NCI-H69 (cell line): Measurements from ENCODE around the gene CCDC9B.

Experiments
- DNase-seq: peaks from one replicate; lab custom pipeline; 2025; lab: John Stamatoyannopoulos, UW

Gene CCDC9B

GRCh38 chr15:40331026-40331425, 9.7 kb downstream of the CCDC9B start:
- DNase-seq, result no peak

DNA sequence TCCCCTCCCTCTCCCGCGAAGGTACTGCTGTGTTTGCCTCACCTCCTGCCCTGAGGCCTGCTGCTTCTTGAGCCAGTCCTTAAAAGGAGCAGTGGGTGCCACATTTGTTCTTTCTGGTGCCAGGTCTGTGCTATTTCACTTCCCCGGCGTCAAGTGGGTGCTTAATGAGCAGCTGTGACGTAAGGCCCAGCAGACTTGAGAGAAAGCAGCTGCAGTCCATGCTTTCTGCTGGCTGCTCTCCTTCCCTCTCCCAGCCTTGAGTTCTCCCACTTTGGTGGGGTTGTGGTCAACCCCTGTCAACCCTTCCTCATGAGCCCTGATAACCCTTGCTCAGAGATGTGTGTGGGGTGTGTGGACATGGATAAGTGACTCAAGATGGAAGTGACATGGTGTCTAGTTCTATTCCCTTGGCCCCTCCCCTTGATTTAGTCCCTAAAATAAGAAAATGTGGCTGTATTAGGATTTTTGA, 10.3 kb downstream of the CCDC9B start:
- DNase-seq, result peak; percentile 61

DNA sequence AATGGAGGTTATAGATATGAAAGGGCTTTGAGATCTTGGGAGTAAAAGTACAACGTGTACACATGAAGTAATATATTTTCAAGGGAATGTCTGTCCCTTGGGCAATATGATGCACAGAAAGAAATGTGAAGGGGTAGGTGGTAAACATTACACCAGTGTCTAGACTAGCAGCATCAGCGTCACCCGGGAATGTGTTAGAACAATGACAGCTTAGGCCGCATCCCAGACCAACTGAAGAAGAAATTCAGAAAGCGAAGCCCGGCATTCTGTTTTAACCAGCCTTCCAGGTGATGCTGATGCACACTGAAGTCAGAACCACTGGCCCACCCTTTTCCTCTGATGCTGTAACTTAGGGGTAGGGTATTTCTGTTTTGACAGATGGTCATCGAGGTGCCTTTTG, 10.9 kb downstream of the CCDC9B start:
- no peak for DNase-seq

- DNase-seq, result no peak
These were observed 12.0 kb downstream of the CCDC9B start for GRCh38 chr15:40328751-40329150.

DNA sequence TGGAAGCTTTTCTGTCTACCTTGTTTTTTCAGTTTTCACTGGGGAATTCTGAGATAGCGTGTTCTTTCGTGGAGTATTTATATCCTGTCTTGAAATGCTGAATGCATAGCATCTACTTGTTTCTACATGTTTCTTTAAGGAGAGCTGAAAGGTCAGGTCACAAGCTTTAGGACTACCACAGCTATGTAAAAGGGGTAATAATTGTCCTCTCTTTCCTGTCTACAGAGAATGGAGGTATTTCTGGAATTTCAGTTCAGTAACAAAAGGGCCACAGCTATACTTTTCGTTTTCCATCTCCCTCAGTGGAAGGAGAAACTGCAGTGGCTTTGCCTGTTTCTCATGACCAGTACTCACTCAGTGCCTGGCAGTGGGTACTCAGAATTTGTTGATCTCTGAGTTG, 12.6 kb downstream of the CCDC9B start:
- no peak for DNase-seq

GRCh38 chr15:40327457-40327856, 13.3 kb downstream of the CCDC9B start:
- no peak for DNase-seq

DNA sequence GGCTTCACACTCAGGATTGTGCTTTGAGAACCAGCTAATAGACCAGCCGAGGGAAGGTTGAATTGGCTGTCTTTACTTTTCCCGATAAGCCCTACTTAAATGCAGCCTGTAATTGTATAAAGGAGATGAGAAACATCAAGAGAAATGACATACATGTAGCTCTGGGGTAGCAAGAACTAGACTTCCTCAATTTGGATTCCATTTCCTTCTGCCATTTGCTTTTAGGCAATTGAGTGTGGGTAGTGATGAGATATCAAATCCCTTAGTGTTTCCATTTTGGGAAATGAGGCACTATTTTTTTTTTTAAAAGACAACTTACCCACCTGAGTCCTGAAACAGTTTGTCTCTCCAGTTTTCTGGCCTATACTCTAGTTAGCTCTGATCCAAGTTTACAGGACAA, 15.0 kb downstream of the CCDC9B start:
- no peak for DNase-seq

- DNase-seq, result peak; percentile 24
These were observed 15.6 kb downstream of the CCDC9B start for GRCh38 chr15:40325188-40325587.

GRCh38 chr15:40323953-40324937, 16.5 kb downstream of the CCDC9B start:
- DNase-seq, result peak; percentile 57

DNA sequence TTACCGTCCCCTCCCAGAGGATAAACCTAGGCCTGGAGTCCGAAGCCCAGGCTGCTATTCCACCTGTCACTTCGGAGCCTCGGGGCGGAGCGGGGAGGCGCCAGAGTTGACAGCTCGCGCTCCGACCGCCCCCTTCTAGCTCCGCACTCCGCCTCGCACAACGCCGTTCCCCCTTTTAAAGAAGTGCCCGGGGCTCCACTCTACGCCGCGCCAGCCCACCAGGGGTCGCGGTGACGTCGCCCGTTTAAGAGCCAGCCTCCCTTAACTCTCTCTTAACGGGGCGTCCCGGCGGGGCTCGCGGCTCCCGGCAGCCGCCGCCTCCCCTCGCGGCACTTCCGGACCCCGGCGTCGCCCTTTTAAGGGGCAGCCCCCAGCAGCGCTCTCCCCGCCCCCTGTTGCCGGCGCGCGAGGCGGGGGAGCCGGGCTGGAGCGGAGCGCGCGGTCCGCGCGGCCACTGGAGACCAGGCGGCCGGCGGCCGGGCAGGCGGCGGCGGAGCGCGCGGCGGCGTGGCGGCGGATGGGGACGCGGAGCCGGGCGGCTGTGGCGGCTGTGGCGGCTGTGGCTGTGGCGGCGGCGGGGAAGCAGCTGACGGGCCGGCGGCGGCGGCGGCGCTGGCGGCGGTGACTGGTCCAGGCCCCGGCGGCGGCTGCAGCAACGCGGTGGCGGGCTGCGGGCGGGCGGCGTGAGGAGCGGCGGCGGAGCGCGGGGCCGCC, 17.3 kb downstream of the CCDC9B start, which contains the start of gene INAFM2:
Gene INAFM2, plus strand, starts transcription at position 454 of the 714 bp plus-strand sequence. CDS start 364 bp downstream, outside the sequence.
- DNase-seq, result peak; percentile 98

- peak; percentile 92 for DNase-seq
These were observed 18.1 kb downstream of the CCDC9B start for GRCh38 chr15:40322531-40323238.

DNA sequence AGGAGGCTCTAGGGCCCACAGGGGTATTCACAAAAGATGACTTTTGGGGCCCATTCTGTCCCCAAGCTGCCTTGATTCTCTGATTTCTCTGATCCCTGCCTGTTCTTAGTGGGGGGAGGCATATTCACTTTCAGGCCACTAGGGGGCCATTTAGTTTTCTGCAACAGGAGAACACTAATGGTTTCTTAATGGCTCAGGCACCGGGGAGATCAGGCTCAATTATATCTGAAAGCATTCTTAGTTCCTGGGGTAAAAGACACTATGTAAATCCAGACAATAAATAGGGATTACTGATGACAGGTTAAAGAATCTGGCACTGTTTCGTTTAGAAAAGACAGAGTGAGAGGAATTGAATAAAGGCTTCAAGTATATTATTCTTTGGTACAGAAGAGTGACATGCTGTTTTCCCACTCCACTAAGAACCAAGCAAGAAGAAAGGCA, 19.8 kb downstream of the CCDC9B start:
- DNase-seq, result peak; percentile 93

DNA sequence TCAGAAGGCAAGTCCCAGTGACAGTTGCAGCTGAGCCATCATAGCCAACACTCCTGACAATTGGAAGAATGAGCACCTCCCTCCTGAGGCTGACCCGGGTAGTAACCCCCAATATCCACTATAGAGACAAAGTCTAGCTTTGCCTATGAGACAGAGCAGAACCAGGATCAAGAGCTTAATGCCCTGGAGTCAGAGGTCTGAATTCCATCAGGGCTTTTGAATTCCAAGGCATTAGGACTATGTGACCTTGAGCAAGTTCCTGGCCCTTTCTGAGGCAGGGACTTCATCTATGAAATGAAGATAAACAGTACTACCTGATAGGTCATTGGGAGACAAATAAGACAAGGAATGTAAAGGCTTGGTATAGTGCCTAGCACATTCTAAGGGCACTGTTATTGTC, 20.3 kb downstream of the CCDC9B start:
- no peak for DNase-seq

DNA sequence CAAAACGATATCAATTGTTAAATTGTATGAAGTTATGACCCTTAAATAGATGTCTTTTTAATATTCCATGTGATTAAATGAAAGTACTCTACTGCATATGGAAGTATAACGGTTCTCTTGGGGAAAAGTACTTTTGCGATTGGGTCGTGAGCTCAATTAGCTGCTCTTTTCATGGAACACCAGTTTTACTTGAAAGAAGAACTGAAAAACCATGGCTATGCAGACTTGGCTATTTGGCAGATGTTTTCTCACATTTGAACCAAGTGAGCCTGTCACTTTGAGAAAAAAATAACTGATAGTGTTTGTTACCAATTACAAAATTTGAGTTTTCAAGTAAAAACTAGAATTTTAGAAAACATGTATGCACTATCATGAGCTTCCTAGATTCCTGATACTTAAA, 23.2 kb downstream of the CCDC9B start:
- DNase-seq, result no peak

DNA sequence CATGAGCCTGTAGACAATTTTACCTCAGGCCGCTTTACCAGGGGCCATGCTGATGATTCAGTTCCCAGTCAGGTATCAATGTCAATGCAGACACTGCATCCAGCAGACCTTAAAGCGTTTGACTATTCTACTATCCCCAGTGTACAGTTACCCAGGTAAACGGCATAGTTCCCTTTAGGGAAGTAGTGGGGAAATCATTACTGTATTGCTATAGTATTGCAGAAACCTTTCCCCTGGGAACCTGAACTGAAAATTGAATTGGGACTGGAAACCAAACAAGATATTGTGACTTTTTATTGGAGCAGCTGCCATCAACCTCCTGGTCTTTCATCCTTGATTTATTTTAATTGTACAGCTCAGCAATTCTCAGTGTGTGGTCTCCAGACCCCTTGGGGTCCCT, 23.8 kb downstream of the CCDC9B start:
- peak; percentile 80 for DNase-seq

GRCh38 chr15:40314723-40315276, 25.9 kb downstream of the CCDC9B start:
- no peak for DNase-seq

- peak; percentile 96 for DNase-seq
These were observed 27.0 kb downstream of the CCDC9B start for GRCh38 chr15:40313531-40314398.

GRCh38 chr15:40312370-40313158, 28.2 kb downstream of the CCDC9B start:
- DNase-seq, result no peak

DNA sequence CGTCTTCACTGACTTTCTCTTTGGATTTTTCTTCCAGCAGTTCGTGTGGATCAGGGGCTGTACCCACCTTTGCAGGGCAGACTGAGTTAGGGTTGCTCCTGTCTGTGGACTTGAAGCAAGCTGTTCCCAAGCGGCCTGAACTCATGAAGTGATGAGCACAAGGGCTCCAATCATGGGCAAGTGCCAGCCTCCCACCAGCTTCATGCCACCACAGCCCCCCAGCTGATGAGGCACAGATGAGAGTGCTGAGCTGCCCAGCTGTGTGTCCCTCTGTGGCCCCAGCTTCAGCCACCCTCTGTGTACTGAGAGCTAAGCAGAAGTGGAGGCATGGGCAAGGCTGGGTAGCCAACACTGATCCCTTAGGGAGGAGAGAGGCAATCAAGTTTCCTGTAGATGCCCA, 29.7 kb downstream of the CCDC9B start:
- DNase-seq, result no peak
